LNCaP clone FGC (cell line): ENCODE measurements around the gene NOXRED1.

Source experiments
- DNase-seq: peaks from one replicate; pipeline ENCODE4 v3.0.0-alpha.2; 2011; ENCODE audit warnings: low read depth
- H3K4me3 ChIP-seq: 2 replicates; pipeline ENCODE4 v1.5.1; 2011; ENCODE audit warnings: mild to moderate bottlenecking, low read depth, low read length, control low read depth
- TF ChIP-seq, protein P1 (sequence below): IDR thresholded peaks from 2 replicates; pipeline ENCODE4 v1.5.1; 2012; ENCODE audit warnings: mild to moderate bottlenecking; ENCODE audit not compliant: control insufficient read depth, insufficient read depth; ENCODE audit errors: extremely low read depth

The NOXRED1 gene

DNA sequence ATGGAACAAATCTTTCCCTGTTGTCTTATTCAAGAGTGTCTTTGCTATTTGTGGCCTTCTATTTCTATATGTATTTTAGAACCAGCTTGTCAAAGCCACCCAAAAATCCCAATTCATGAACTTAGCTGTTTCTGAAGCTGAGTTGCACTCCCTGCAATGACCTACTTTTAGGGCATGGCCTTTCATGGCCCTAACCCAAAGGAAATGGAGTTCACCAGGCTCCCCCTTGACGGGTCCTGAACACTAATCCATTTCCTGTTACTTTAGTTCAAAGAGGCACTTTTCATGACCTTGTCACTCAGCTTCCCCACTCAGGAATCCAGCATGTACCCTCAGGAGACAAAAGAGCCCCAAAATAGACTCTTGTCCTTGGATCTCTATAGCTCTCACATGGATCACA is 54.0 kb downstream of the NOXRED1 start:
- TF ChIP-seq, protein P1, sequence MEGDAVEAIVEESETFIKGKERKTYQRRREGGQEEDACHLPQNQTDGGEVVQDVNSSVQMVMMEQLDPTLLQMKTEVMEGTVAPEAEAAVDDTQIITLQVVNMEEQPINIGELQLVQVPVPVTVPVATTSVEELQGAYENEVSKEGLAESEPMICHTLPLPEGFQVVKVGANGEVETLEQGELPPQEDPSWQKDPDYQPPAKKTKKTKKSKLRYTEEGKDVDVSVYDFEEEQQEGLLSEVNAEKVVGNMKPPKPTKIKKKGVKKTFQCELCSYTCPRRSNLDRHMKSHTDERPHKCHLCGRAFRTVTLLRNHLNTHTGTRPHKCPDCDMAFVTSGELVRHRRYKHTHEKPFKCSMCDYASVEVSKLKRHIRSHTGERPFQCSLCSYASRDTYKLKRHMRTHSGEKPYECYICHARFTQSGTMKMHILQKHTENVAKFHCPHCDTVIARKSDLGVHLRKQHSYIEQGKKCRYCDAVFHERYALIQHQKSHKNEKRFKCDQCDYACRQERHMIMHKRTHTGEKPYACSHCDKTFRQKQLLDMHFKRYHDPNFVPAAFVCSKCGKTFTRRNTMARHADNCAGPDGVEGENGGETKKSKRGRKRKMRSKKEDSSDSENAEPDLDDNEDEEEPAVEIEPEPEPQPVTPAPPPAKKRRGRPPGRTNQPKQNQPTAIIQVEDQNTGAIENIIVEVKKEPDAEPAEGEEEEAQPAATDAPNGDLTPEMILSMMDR: no peak
- no peak overlapping the region for H3K4me3 ChIP-seq
- no peak for DNase-seq

DNA sequence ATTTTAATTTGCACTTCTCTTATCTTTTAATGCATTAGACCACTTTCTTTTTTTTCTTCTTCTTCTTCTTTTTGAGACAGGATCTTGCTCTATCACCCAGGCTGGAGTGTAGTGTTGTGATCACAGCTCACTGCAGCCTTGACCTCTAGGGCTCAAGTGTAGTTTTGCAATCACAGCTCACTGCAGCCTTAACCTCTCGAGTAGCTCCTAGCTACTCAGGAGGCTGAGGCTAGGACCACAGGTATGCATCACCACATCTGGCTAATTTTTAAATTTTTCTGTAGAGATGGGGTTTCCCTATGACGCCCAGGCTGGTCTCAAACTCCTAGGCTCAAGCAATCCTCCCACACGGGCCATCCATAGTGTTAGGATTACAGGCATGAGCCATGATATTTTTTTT is 59.2 kb downstream of the NOXRED1 start:
- no peak overlapping the region for H3K4me3 ChIP-seq
- TF ChIP-seq, protein P1: no peak
- no peak for DNase-seq

DNA sequence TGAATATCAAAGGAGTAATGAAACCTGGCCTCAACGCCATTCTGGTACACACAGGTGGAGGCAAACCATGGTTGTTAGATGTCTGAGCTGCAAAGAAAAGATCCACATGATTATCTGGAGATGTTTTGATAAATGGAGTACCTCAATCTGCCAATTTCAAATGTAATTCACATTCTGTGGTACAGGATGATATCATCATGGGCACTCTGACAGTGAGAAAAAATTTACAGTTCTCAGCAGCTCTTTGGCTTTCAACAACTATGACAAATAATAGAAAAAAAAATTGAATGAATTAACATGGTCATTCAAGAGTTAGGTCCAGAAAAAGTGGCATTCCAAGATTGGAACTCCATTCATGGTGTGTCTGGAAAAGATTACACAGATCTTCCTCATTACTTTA is 63.7 kb downstream of the NOXRED1 start:
- H3K4me3 ChIP-seq: no peak overlapping the region
- DNase-seq: no peak
- TF ChIP-seq, protein P1: no peak

DNA sequence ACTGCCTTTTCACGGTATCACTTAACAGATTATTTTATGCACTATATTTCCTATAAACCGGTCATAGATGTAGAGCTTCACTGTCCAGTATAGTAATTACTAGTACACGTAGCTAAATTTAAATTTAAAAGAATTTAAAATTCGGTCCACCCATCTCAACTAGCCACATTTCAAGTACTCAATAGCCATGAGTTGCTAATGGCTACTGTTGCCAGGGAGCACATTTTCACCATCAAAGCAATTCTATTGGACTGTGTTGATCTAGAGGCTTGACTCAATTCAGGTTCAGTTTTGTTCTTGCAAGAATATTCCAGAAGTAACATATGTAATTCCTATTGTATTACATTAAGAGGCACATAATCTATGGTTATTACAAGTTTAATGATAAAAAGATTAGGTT is 66.4 kb downstream of the NOXRED1 start:
- TF ChIP-seq, protein P1: no peak
- H3K4me3 ChIP-seq: no peak overlapping the region
- no peak for DNase-seq

DNA sequence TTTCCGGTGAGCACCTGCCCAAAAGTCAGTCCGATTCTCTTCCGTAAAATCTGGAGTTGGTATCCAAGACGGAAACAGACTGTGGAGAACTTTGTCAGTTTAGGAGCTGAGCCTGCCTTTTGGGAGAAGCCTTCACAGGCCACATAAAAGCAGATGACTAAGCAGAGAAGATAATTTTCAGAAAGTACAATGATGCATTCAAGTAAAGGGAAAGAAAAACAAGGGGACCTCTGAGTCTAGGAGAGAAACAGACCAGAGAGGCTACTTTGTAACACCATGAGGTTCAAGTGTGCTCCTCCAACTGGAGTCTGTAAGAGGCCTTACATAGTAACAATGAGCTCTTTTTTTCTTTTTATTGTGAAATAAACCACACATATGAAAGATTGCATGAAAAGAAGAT is 67.5 kb downstream of the NOXRED1 start:
- DNase-seq: no peak
- no peak overlapping the region for H3K4me3 ChIP-seq
- TF ChIP-seq, protein P1: no peak

DNA sequence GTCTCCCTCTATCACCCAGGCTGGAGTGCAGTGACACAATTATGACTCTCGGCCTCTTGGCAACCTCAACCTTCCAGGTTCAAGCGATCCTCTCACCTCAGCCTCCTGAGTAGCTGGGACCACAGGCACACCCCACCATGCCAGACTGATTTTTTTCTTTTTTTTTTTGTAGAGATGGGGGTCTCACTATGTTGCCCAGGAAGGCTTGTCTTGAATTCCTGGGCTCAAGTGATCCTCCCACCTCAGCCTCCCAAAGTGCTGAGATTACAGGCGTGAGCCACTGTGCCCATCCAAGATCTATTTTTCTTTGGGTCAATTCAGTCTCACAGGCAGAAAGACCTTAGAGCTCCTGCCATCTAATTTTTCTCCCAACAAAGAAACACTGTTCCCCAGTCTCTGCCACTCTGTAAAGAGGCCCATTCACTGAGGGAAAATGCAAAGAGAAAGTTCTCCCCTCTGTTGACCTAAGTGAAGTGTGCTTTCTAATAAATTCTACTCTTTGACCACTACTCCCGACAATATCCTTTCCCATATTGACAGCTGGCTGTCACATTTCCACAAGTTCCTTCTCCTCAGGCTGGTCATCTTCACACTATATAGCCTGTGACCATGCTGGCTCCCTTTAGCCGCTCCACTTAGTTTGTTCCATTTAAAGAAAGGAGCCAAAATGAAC is 69.7 kb downstream of the NOXRED1 start:
- TF ChIP-seq, protein P1: no peak
- no peak overlapping the region for H3K4me3 ChIP-seq
- DNase-seq: no peak

DNA sequence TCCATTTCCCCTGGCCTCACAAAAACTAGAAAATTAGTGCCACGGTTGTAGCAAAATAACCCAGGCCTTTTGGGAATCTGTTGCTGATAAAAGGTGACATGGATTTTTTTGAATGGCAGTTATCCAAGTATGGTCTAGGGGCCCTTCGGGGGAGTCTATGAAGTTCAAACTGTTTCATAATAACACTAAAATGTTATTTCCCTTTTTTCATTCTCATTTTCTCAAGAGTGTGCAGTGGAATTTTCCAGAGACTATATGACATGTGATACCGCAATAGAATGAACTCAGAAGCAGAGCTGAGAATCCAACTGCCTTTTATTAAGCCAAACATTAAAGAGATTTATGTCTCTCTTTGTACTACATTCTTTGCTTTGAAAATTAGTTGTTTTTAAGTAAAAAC is 75.6 kb downstream of the NOXRED1 start:
- TF ChIP-seq, protein P1: no peak
- no peak for DNase-seq
- H3K4me3 ChIP-seq: no peak overlapping the region
